Smooth muscle cell (in vitro differentiated cells): ENCODE data around the gene RADIL. TPM values are rescaled to one million over a fixed set of nuclear protein-coding genes. Genes with fewer than 3 reads are reported as not detected.

Experiments used
- DNase-seq: peaks from one replicate; lab custom pipeline; 2025; ENCODE audit not compliant: unreplicated experiment; lab: John Stamatoyannopoulos, UW
- H2AFZ ChIP-seq: fragments of 200-600 bp; sonication (generic); 2 replicates; pipeline ENCODE4 v1.6.0; 2016; ENCODE audit warnings: antibody characterized with exemption, low read depth, mild to moderate bottlenecking
- H3F3A ChIP-seq: fragments of 200-600 bp; sonication (generic); 2 replicates; pipeline ENCODE4 v1.6.0; 2017; ENCODE audit warnings: antibody characterized with exemption, low read depth
- H3K27ac ChIP-seq: fragments of 200-600 bp; sonication (generic); 2 replicates; pipeline ENCODE4 v1.5.1; 2016; ENCODE audit warnings: low read depth, mild to moderate bottlenecking
- H3K27me3 ChIP-seq: fragments of 200-600 bp; sonication (generic); 2 replicates; pipeline ENCODE4 v1.6.1; 2016; ENCODE audit warnings: low read depth, mild to moderate bottlenecking
- H3K36me3 ChIP-seq: fragments of 200-600 bp; sonication (generic); 2 replicates; pipeline ENCODE4 v1.5.1; 2016; ENCODE audit warnings: low read depth
- H3K4me1 ChIP-seq: fragments of 200-600 bp; sonication (generic); 2 replicates; pipeline ENCODE4 v1.5.1; 2016; ENCODE audit warnings: low read depth
- H3K4me2 ChIP-seq: fragments of 200-600 bp; sonication (generic); 2 replicates; pipeline ENCODE4 v1.6.0; 2016; ENCODE audit warnings: mild to moderate bottlenecking
- H3K4me3 ChIP-seq: fragments of 200-600 bp; sonication (generic); 2 replicates; pipeline ENCODE4 v1.5.1; 2016; ENCODE audit warnings: mild to moderate bottlenecking
- H3K79me2 ChIP-seq: fragments of 200-600 bp; sonication (generic); 2 replicates; pipeline ENCODE4 v1.6.0; 2016; ENCODE audit warnings: low read depth, mild to moderate bottlenecking
- H3K9ac ChIP-seq: fragments of 200-600 bp; sonication (generic); 2 replicates; pipeline ENCODE4 v1.6.0; 2016; ENCODE audit warnings: low read depth
- H3K9me3 ChIP-seq: fragments of 200-600 bp; sonication (generic); replicated peaks from 2 replicates; pipeline ENCODE4 v1.5.1; 2016; ENCODE audit warnings: low read depth
- H4K20me1 ChIP-seq: fragments of 200-600 bp; sonication (generic); 2 replicates; pipeline ENCODE4 v1.6.0; 2016; ENCODE audit warnings: low read depth
- WGBS: methylation state at CpG from one replicate; pipeline ENCODE4 v1.1.7; 2016; ENCODE audit warnings: low lambda C conversion rate; 5-methylcytosine and 5-hydroxymethylcytosine counted together
- polyA plus RNA-seq: library from polyadenylated mRNA; unstranded; fragments of >200 nt; fragmentation: Nextera tagmentation; extraction: Ambion mirVana; gene quantifications from 2 replicates; pipeline ENCODE4 v1.2.1, GENCODE V29; 2016
- total RNA-seq: library from RNA; depleted of rRNA; stranded (reverse); fragments of >200 nt; gene quantifications from 2 replicates; pipeline ENCODE4 v1.2.3, GENCODE V29; 2014
- TF ChIP-seq, protein P1 (sequence below): fragments of 200-600 bp; sonication (generic); IDR thresholded peaks from 2 replicates; pipeline ENCODE4 v1.5.1; 2017; ENCODE audit warnings: borderline replicate concordance, mild to moderate bottlenecking, antibody characterized with exemption; ENCODE audit not compliant: insufficient read depth, poor library complexity, severe bottlenecking

The RADIL gene
- total and polyA plus RNA-seq, 2 experiments from 2014 or later, result 4.7 to 10.7 TPM

DNA sequence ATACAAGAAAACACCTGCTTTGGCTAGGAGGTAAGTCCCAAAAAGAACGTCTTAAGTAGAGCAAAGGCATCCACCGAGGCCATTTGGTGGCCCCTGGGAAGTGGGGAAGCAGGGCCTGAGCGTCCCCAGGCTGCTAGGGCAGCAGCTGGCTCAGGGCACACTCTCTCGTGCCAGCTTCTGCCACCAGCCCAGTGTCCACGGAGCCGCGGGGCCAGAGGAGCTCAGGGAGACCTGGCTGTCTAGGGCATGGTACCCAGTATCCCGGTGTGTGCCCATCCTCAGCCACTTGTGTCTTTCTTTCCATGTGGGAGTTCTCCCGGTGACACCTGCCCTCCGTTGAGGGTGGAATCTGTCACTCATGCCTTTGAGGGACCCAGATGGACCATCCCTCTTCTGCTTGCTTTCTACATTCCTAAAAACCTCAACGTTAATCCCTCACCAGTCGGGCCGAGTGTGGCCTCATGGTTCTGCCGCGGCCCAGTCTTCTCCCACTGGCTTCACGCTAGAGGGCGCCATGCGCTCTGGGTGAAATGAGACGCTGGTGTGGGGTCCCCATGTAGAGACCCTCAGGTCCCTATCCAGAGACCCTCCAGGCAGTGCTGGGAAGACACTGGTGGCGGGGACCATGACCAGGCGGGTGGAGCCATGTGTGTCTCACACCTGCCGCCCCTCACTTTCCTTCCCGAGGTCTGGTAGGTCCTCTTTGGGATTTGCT is 117.6 kb downstream of the RADIL start:
- Histone ChIP-seq H3F3A (no peaks in the 10 kb centered on the region), H3K9me3 (no peaks in the 10 kb centered on the region), H3K79me2 (no peaks in the 10 kb centered on the region), H2AFZ (no peak overlapping the region), H4K20me1 (peaks cover 12% of the 10 kb centered on the region), H3K27ac (no peak overlapping the region), H3K4me3 (no peak overlapping the region), H3K36me3 (no peaks in the 10 kb centered on the region), H3K4me1 (no peaks in the 10 kb centered on the region), H3K27me3 (no peaks in the 10 kb centered on the region), H3K4me2 (no peak overlapping the region), H3K9ac (no peak overlapping the region)
- TF ChIP-seq, protein P1, sequence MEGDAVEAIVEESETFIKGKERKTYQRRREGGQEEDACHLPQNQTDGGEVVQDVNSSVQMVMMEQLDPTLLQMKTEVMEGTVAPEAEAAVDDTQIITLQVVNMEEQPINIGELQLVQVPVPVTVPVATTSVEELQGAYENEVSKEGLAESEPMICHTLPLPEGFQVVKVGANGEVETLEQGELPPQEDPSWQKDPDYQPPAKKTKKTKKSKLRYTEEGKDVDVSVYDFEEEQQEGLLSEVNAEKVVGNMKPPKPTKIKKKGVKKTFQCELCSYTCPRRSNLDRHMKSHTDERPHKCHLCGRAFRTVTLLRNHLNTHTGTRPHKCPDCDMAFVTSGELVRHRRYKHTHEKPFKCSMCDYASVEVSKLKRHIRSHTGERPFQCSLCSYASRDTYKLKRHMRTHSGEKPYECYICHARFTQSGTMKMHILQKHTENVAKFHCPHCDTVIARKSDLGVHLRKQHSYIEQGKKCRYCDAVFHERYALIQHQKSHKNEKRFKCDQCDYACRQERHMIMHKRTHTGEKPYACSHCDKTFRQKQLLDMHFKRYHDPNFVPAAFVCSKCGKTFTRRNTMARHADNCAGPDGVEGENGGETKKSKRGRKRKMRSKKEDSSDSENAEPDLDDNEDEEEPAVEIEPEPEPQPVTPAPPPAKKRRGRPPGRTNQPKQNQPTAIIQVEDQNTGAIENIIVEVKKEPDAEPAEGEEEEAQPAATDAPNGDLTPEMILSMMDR, result peak; percentile 31
- WGBS, result 84% methylated on average over 23 of the region's 23 CpGs
- DNase-seq, result no peak

DNA sequence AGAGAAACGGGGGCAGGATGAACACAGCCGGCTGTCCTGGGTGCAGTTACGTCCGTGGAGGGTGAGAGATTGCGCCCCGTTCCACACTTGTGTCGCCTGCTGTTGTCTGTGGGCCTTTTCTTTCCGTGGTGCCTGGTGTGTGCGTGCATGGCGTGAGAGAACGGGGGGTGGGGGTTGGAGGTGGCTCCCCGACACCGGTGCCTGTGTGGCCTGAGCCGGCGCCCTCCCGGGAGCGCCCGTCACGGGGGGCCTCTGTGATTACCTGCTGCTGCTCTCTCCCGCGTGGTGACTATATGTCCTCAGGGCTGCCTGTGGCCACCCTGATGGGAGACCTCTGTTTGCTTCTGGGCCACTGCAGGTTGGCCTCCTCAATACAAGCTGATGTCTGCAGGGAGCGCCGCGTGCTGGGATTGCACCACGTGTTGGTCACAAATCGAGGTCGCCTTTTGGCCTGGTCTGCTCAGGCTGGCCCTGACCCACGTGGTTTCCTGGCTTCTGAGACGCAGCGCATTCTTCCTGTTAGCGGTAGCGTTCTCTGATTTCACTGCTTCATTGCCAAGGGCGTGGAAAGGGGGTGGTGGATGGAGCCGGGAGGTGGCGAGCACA is 119.0 kb downstream of the RADIL start:
- TF ChIP-seq, protein P1, result no peak
- Histone ChIP-seq H3K4me2 (no peak overlapping the region), H3F3A (no peaks in the 10 kb centered on the region), H3K4me1 (no peaks in the 10 kb centered on the region), H4K20me1 (peaks cover 12% of the 10 kb centered on the region), H2AFZ (no peak overlapping the region), H3K4me3 (no peak overlapping the region), H3K9me3 (no peaks in the 10 kb centered on the region), H3K27me3 (no peaks in the 10 kb centered on the region), H3K79me2 (no peaks in the 10 kb centered on the region), H3K36me3 (no peaks in the 10 kb centered on the region), H3K9ac (no peak overlapping the region), H3K27ac (no peak overlapping the region)
- no peak for DNase-seq
- WGBS, result 97% methylated on average over 35 of the region's 35 CpGs

DNA sequence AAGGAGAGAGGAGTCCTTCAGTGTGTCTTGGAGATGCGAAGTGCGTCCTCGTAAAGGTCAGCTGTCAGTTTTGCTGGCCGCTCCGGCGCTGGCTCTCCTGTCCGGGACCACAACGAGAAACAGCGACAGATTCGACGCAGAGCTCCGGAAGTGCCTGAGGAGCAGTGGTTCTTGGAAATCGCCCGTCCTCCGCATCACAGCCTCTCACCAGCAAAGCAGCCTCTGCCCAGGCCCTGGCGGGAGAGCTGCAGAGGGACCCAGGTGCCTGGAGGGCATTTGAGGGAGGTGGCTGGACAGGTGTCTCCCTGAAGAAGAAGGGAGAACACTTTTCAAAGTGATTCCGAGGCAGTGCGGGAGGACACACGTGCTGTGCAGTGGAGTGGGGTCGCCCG is 119.7 kb downstream of the RADIL start:
- Histone ChIP-seq H3K9ac (no peak overlapping the region), H3K4me2 (no peak overlapping the region), H3K9me3 (no peaks in the 10 kb centered on the region), H3K27me3 (no peaks in the 10 kb centered on the region), H3K79me2 (no peaks in the 10 kb centered on the region), H3K36me3 (no peaks in the 10 kb centered on the region), H3F3A (no peaks in the 10 kb centered on the region), H3K27ac (no peak overlapping the region), H3K4me1 (no peaks in the 10 kb centered on the region), H3K4me3 (no peak overlapping the region), H2AFZ (no peak overlapping the region), H4K20me1 (peaks cover 12% of the 10 kb centered on the region)
- TF ChIP-seq, protein P1, result no peak
- WGBS, result 96% methylated on average over 21 of the region's 21 CpGs
- no peak for DNase-seq
